ENCODE results near the gene BAIAP2. TPM values are rescaled to one million over a fixed set of nuclear protein-coding genes. Genes with fewer than 3 reads are reported as not detected.

BAIAP2 gene
- total RNA-seq, 1 donor from 2014 or later, result 14.4 TPM

DNA sequence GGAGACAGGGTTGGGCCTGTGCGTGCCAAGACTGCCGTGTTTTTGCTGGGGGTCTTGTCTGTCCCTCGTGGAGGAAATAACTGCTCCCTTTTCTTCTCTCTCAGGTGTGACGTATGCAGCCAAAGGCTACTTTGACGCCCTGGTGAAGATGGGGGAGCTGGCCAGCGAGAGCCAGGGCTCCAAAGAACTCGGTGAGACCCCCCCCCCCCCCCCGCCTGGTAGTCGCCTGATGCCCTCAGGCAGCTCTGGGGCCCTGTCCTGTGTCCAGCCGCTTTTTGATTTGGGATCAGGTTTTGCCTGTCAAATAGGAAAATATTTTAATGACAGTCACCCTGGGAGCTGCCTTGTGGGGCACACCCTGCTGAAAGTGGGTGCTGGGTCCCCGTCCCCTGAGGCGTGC, 22.8 kb downstream of the BAIAP2 start:
- Histone ChIP-seq H3K4me1 (no peaks in the 10 kb centered on the region), H3K36me3 (peaks cover 0 to 4% of the 10 kb centered on the region in 2 donors), H3K27ac (no peak overlapping the region), H3K9me3 (no peaks in the 10 kb centered on the region), H3K27me3 (no peaks in the 10 kb centered on the region), H3K4me3 (no peak overlapping the region)
- intact Hi-C loops (cut with DNase I), result no loop called here
- no peak for DNase-seq (ENCODE audit: low spot score in 2 of 2)
- TF ChIP-seq, protein P1, sequence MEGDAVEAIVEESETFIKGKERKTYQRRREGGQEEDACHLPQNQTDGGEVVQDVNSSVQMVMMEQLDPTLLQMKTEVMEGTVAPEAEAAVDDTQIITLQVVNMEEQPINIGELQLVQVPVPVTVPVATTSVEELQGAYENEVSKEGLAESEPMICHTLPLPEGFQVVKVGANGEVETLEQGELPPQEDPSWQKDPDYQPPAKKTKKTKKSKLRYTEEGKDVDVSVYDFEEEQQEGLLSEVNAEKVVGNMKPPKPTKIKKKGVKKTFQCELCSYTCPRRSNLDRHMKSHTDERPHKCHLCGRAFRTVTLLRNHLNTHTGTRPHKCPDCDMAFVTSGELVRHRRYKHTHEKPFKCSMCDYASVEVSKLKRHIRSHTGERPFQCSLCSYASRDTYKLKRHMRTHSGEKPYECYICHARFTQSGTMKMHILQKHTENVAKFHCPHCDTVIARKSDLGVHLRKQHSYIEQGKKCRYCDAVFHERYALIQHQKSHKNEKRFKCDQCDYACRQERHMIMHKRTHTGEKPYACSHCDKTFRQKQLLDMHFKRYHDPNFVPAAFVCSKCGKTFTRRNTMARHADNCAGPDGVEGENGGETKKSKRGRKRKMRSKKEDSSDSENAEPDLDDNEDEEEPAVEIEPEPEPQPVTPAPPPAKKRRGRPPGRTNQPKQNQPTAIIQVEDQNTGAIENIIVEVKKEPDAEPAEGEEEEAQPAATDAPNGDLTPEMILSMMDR (IDR thresholded peaks at IDR 0.05), result no peak

DNA sequence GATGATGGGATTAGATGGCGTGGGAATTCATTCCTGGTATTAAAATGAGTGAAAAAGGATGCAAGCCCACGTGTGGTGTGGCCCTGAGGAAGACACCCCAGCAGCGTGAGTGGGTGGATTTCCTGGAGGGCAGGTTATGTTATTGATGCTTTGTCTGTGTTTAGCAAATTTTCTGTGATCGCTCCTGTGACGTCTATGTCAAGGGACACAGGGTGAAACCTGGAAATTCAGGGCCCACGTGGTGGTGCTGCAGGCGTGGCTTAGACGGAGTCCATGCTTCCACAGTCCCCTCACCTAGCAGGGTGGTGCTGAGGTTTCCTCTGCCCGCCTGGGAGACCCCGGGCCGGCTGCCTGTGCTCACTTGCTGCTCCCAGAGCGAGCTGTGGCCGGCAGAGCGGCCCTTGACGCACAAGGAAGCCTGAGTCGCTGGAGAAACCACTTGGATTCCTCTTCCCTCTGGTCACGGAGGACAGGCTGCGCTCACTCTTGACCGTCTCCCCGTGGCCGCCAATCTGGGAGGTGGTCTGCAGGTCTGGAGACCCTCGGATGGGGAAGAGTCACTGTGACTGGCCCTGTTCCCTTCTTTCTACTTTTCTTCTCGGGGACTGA, 23.4 kb downstream of the BAIAP2 start:
- Histone ChIP-seq H3K4me1 (no peaks in the 10 kb centered on the region), H3K27ac (no peak overlapping the region), H3K4me3 (no peak overlapping the region), H3K27me3 (no peaks in the 10 kb centered on the region), H3K36me3 (peaks cover 0 to 4% of the 10 kb centered on the region in 2 donors), H3K9me3 (no peaks in the 10 kb centered on the region)
- DNase-seq (ENCODE audit: low spot score in 2 of 2), result no peak
- TF ChIP-seq, protein P1 (IDR thresholded peaks at IDR 0.05), result no peak
- intact Hi-C loops (cut with DNase I), result no loop called here

DNA sequence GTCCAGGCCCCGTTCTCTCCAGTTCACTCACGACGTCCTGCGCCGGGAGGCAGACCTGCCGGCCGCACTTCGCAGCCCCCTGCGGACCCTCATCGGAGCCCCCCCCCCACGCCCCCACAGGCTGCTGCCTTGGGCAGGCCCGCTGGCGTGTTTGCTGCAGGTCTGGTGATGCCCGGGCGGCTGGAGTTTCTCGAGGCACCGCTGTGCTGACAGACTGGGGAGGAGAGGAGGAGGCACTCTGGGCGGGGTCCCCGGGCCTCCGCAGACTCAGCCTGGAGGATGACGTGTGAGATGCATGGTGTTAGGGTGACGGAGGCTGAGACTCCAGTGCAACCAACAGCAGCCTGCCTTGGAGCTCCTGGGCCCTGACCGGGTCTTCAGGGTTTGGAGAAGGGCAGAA, 24.1 kb downstream of the BAIAP2 start:
- intact Hi-C loops (cut with DNase I), result no loop called here
- Histone ChIP-seq H3K9me3 (no peaks in the 10 kb centered on the region), H3K4me1 (peaks cover 0 to 2% of the 10 kb centered on the region in 2 donors), H3K4me3 (no peak overlapping the region), H3K27ac (no peak overlapping the region), H3K36me3 (peaks cover 0 to 4% of the 10 kb centered on the region in 2 donors), H3K27me3 (no peaks in the 10 kb centered on the region)
- no peak for DNase-seq (ENCODE audit: low spot score in 2 of 2)
- TF ChIP-seq, protein P1 (IDR thresholded peaks at IDR 0.05), result no peak

DNA sequence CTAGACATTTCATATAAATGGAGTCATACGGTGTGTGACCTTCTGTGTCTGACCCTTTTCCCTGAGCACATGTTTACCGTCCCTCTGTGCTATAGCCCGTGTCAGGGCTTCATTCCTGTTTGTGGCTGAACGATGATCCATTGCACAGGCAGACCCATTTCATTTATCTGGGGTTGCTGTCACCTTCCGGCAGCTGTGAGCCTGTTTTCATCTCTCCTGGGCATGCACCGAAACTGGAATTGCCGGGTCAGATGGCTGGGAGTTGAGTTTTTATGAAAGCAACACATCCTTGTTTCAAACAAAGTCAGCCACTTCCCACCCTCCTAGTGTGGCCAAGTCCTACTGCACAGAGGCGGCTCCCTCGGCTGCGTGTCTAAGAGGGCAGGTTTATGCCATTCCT, 25.5 kb downstream of the BAIAP2 start:
- peaks cover 0 to 4% of the 10 kb centered on the region in 2 donors for H3K36me3 ChIP-seq
- peaks cover 6 to 7% of the 10 kb centered on the region in 2 donors for H3K4me1 ChIP-seq
- intact Hi-C loops (cut with DNase I), result no loop called here
- no peak overlapping the region for H3K4me3 ChIP-seq
- TF ChIP-seq, protein P1 (IDR thresholded peaks at IDR 0.05), result no peak
- DNase-seq (ENCODE audit: low spot score in 2 of 2), result no peak
- H3K27ac ChIP-seq, result no peak overlapping the region
- H3K27me3 ChIP-seq, result no peaks in the 10 kb centered on the region
- H3K9me3 ChIP-seq, result no peaks in the 10 kb centered on the region

DNA sequence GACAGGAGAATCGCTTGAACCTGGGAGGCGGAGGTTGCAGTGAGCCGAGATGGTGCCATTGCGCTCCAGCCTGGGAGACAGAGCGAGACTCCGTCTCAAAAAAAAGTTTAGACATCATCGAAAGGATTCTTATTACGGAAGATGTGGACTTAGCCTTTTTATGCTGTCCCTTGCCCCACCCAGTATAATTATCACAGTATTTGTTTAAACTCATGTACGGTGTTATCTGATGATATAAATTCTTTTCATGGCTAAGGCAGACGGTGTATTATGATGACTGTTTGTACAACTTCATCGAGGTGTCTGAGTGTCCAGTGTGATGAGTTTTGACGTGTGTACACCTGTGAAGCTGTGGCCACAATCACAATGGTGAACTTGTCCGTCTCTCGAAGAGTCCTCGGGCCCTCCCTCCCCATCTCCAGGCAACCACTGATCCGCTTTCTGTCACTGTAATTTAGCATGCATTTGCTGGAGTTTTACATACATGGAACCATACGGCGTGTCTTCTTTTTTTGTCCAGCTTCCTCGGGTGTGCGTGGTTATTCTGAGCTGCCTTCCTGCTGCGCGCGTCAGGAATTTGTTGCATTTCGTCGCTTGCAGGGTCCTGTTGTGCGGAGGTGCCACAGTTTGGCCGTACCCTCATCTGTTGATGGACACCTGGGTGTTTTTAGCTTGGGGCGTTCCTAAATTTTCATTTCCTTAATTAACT, 26.2 kb downstream of the BAIAP2 start:
- Histone ChIP-seq H3K4me1 (peaks cover 6 to 7% of the 10 kb centered on the region in 2 donors), H3K27ac (no peak overlapping the region), H3K36me3 (peaks cover 0 to 4% of the 10 kb centered on the region in 2 donors), H3K27me3 (no peaks in the 10 kb centered on the region), H3K4me3 (no peak overlapping the region), H3K9me3 (no peaks in the 10 kb centered on the region)
- DNase-seq (ENCODE audit: low spot score in 2 of 2), result no peak
- intact Hi-C loops (cut with DNase I), result no loop called here
- TF ChIP-seq, protein P1 (IDR thresholded peaks at IDR 0.05), result no peak

Measured in ascending aorta (tissue), 2 donors.